GM12878 (cell line): Measurements from ENCODE around the gene FAM9C. TPM values are rescaled to one million over a fixed set of nuclear protein-coding genes. Genes with fewer than 3 reads are reported as not detected.

ENCODE experiments used
- ATF2 ChIP-seq: IDR thresholded peaks from 2 replicates; pipeline ENCODE4 v1.6.1; 2012; ENCODE audit warnings: low read length, inconsistent platforms
- CEBPB ChIP-seq, 2 experiments: fragments of 150-350 bp in 1 of 2; IDR thresholded peaks; 2 replicates each; pipeline ENCODE4 v1.6.1; 2012 to 2014; ENCODE audit warnings: low read depth in 2 of 2, low read length in 2 of 2, borderline replicate concordance in 1 of 2, inconsistent platforms in 1 of 2
- CUX1 ChIP-seq: IDR thresholded peaks from 2 replicates; pipeline ENCODE4 v1.6.1; 2012; ENCODE audit warnings: improper control_type of control experiment, low read depth, low read length; ENCODE audit not compliant: insufficient replicate concordance
- ESRRA ChIP-seq: IDR thresholded peaks from 2 replicates; pipeline ENCODE4 v1.6.1; 2012; ENCODE audit warnings: mild to moderate bottlenecking, low read length, improper control_type of control experiment
- HCFC1 ChIP-seq: fragments of 150-350 bp; IDR thresholded peaks from 2 replicates; pipeline ENCODE4 v1.6.1; 2014; ENCODE audit warnings: low read length
- HDGF ChIP-seq: fragments of 450-650 bp; IDR thresholded peaks from 2 replicates; pipeline ENCODE4 v1.6.1; 2016; ENCODE audit warnings: antibody characterized with exemption
- IRF5 ChIP-seq: fragments of 450-650 bp; IDR thresholded peaks from 2 replicates; pipeline ENCODE4 v1.6.1; 2017; ENCODE audit warnings: borderline replicate concordance
- JUND ChIP-seq: IDR thresholded peaks from 2 replicates; pipeline ENCODE4 v1.6.1; 2012; ENCODE audit warnings: low read depth, mild to moderate bottlenecking, low read length, improper control_type of control experiment, moderate library complexity
- KLF5 ChIP-seq: fragments of 450-650 bp; IDR thresholded peaks from 2 replicates; pipeline ENCODE4 v1.6.1; 2014; ENCODE audit warnings: mild to moderate bottlenecking; ENCODE audit not compliant: partially characterized antibody
- LARP7 ChIP-seq: fragments of 450-650 bp; IDR thresholded peaks from 2 replicates; pipeline ENCODE4 v1.6.1; 2017; ENCODE audit warnings: mild to moderate bottlenecking
- MLLT1 ChIP-seq: fragments of 450-650 bp; IDR thresholded peaks from 2 replicates; pipeline ENCODE4 v1.6.1; 2016; ENCODE audit warnings: mild to moderate bottlenecking
- MXI1 ChIP-seq: fragments of 150-350 bp; IDR thresholded peaks from 2 replicates; pipeline ENCODE4 v1.6.1; 2011; ENCODE audit warnings: low read depth, mild to moderate bottlenecking, inconsistent platforms, low read length, improper control_type of control experiment
- MYC ChIP-seq: IDR thresholded peaks from 2 replicates; pipeline ENCODE4 v1.6.1; 2011; ENCODE audit warnings: mild to moderate bottlenecking, low read length, moderate library complexity, inconsistent platforms; ENCODE audit not compliant: insufficient read depth, insufficient replicate concordance, insufficient read length, severe bottlenecking
- PAX5 ChIP-seq: IDR thresholded peaks from 2 replicates; pipeline ENCODE4 v1.6.1; 2011; ENCODE audit warnings: low read depth, low read length, borderline replicate concordance
- PML ChIP-seq: IDR thresholded peaks from 2 replicates; pipeline ENCODE4 v1.6.1; 2012; ENCODE audit warnings: low read length, inconsistent platforms
- RAD51 ChIP-seq: fragments of 450-650 bp; IDR thresholded peaks from 2 replicates; pipeline ENCODE4 v1.6.1; 2016; ENCODE audit warnings: moderate library complexity, mild to moderate bottlenecking, inconsistent platforms
- SIX5 ChIP-seq: IDR thresholded peaks from 2 replicates; pipeline ENCODE4 v1.6.1; 2011; ENCODE audit warnings: mild to moderate bottlenecking, low read depth, low read length, moderate library complexity; ENCODE audit not compliant: severe bottlenecking
- SPI1 ChIP-seq: IDR thresholded peaks from 2 replicates; pipeline ENCODE4 v1.6.1; 2011; ENCODE audit warnings: low read depth, mild to moderate bottlenecking, low read length, moderate library complexity, borderline replicate concordance; ENCODE audit not compliant: insufficient read depth
- YBX1 ChIP-seq: fragments of 450-650 bp; IDR thresholded peaks from 2 replicates; pipeline ENCODE4 v1.6.1; 2016; ENCODE audit warnings: antibody characterized with exemption
- ZNF24 ChIP-seq: fragments of 450-650 bp; IDR thresholded peaks from 2 replicates; pipeline ENCODE4 v1.6.1; 2017; ENCODE audit warnings: antibody characterized with exemption, mild to moderate bottlenecking
- ZNF274 ChIP-seq: IDR thresholded peaks from one replicate; pipeline ENCODE4 v1.8.0; 2011; ENCODE audit not compliant: insufficient read length, insufficient read depth
- polyA plus RNA-seq, 11 experiments: library from polyadenylated mRNA; depleted of rRNA in 4 of 11; unstranded in 6 of 11; stranded (reverse) in 5 of 11; fragments of >200 nt; fragmentation: Nextera tagmentation in 4 of 11; fragmentation: Illumina TruSeq in 1 of 11; extraction: Ambion mirVana in 4 of 11; extraction: Trizol in 1 of 11; gene quantifications; 1 replicate in 1 of 11; 2 replicates in 10 of 11; pipeline versions ENCODE4 v1.2.1 to v1.2.3, GENCODE V29; 2011 to 2016; ENCODE audit warnings: inconsistent platforms in 2 of 11, missing spikeins in 2 of 11, low read depth in 1 of 11
- total RNA-seq, 4 experiments: library from RNA; depleted of rRNA in 3 of 4; stranded (reverse); fragments of >200 nt in 3 of 4; fragmentation: Illumina TruSeq in 1 of 4; extraction: Trizol in 1 of 4; gene quantifications; 2 replicates each; pipeline versions ENCODE4 v1.2.1 to v1.2.3, GENCODE V29; 2013 to 2021

Gene FAM9C
- total and polyA plus RNA-seq, 10 of the 15 experiments (the other 5 are each of a cell fraction or from before 2014, with no cell fraction given) = 0.01 to 0.03 TPM; not detected in 8

GRCh38 chrX:13074297-13075262, 30.2 kb upstream of the FAM9C start (continued):
- TF ChIP-seq CUX1 (no peak), MYC (no peak), KLF5 (no peak), SIX5 (no peak), HDGF (no peak), YBX1 (no peak), SPI1 (peak; percentile 24; the same call in 1 of the 2 replicates), RAD51 (no peak), CEBPB (IDR thresholded peaks at IDR 0.05; ENCODE audit: borderline replicate concordance in 1 of 2, low read depth in 2 of 2, low read length in 2 of 2) (no peak), ATF2 (peak; percentile 70), PAX5 (peak; percentile 57; the same call in 1 of the 2 replicates), LARP7 (no peak), IRF5 (no peak), PML (peak; percentile 71), ZNF274 (no peak), JUND (no peak), HCFC1 (no peak), MLLT1 (peak; percentile 77), ZNF24 (no peak), ESRRA (no peak), MXI1 (no peak)
